ENCODE results near the gene CUL5.

Gene CUL5

GRCh38 chr11:107988397-107989158 lies 20.1 kb upstream of the CUL5 start:
- CTCF ChIA-PET, result no interaction called here
- DNase-seq (ENCODE audit: extremely low spot score), result no peak
- no peak for TF ChIP-seq ZNF384 (IDR thresholded peaks at IDR 0.05)
- no peak for TF ChIP-seq BHLHE40 (IDR thresholded peaks at IDR 0.05; ENCODE audit: borderline replicate concordance)
- TF ChIP-seq SP1 (IDR thresholded peaks at IDR 0.05), result no peak
- TF ChIP-seq ARNT (IDR thresholded peaks at IDR 0.05), result no peak
- TF ChIP-seq LEF1 (IDR thresholded peaks at IDR 0.05; ENCODE audit: borderline replicate concordance), result no peak
- TF ChIP-seq NFRKB (IDR thresholded peaks at IDR 0.05), result no peak
- no peak for TF ChIP-seq FOXM1 (IDR thresholded peaks at IDR 0.05; ENCODE audit: borderline replicate concordance)
- TF ChIP-seq HDGF (IDR thresholded peaks at IDR 0.05; ENCODE audit: borderline replicate concordance), result no peak
- TF ChIP-seq TARDBP (IDR thresholded peaks at IDR 0.05), result no peak
- TF ChIP-seq FOXK2 (IDR thresholded peaks at IDR 0.05), result no peak
- no peak for TF ChIP-seq L3MBTL2 (conservative IDR thresholded peaks at IDR 0.05)
- POLR2A ChIA-PET, result no interaction called here

GRCh38 chr11:107991868-107992414 lies 16.8 kb upstream of the CUL5 start:
- CTCF ChIA-PET, result interaction anchor here (0.8 to 1.1 kb wide), 2 partner anchors 8 to 17 kb away, joined by 3 to 5 read pairs; partner anchors contain the start of gene CUL5
- POLR2A ChIA-PET, result no interaction called here
- TF ChIP-seq FOXA1 (IDR thresholded peaks at IDR 0.05), result no peak
- TF ChIP-seq FOXM1 (IDR thresholded peaks at IDR 0.05; ENCODE audit: borderline replicate concordance), result no peak
- TF ChIP-seq PKNOX1 (IDR thresholded peaks at IDR 0.05), result no peak
- TF ChIP-seq FOXK2 (IDR thresholded peaks at IDR 0.05), result no peak
- TF ChIP-seq SUZ12 (IDR thresholded peaks at IDR 0.05), result no peak
- no peak for TF ChIP-seq LEF1 (IDR thresholded peaks at IDR 0.05; ENCODE audit: borderline replicate concordance)
- TF ChIP-seq BHLHE40 (IDR thresholded peaks at IDR 0.05; ENCODE audit: borderline replicate concordance), result no peak
- TF ChIP-seq ZNF384 (IDR thresholded peaks at IDR 0.05), result no peak
- TF ChIP-seq ARNT (IDR thresholded peaks at IDR 0.05), result no peak
- no peak for TF ChIP-seq ELF4 (IDR thresholded peaks at IDR 0.05)
- DNase-seq (ENCODE audit: extremely low spot score), result no peak

- POLR2A ChIA-PET, result no interaction called here
- CTCF ChIA-PET, result interaction anchor here (1.7 kb wide), 1 partner anchor 12 kb away, joined by 5 read pairs; the partner anchor contains the start of gene CUL5
Measured at GRCh38 chr11:107996006-107996776, 12.5 kb upstream of the CUL5 start.

GRCh38 chr11:107998761-107999160 lies 9.9 kb upstream of the CUL5 start:
- no peak for TF ChIP-seq L3MBTL2 (conservative IDR thresholded peaks at IDR 0.05)
- TF ChIP-seq NFRKB (IDR thresholded peaks at IDR 0.05), result no peak
- TF ChIP-seq SP1 (IDR thresholded peaks at IDR 0.05), result no peak
- DNase-seq (ENCODE audit: extremely low spot score), result no peak
- ChIA-PET POLR2A (interaction anchor here (1.8 kb wide), 1 partner anchor 10 kb away, joined by 5 read pairs; the partner anchor contains the start of gene CUL5), CTCF (interaction anchor here (0.6 kb wide), 2 partner anchors 61 to 85 kb away, joined by 3 read pairs; no protein-coding TSS in a partner anchor)

More at GRCh38 chr11:107996006-107996776, 12.5 kb upstream of the CUL5 start:
- no peak for DNase-seq (ENCODE audit: extremely low spot score)
- TF ChIP-seq SP1 (IDR thresholded peaks at IDR 0.05) (no peak), SUZ12 (IDR thresholded peaks at IDR 0.05) (no peak), CTBP1 (IDR thresholded peaks at IDR 0.05; ENCODE audit: borderline replicate concordance) (no peak), ELF4 (IDR thresholded peaks at IDR 0.05) (no peak), LEF1 (IDR thresholded peaks at IDR 0.05; ENCODE audit: borderline replicate concordance) (no peak), FOXA1 (IDR thresholded peaks at IDR 0.05) (no peak), ZNF384 (IDR thresholded peaks at IDR 0.05) (no peak), FOXK2 (IDR thresholded peaks at IDR 0.05) (no peak), ARNT (IDR thresholded peaks at IDR 0.05) (no peak), HDGF (IDR thresholded peaks at IDR 0.05; ENCODE audit: borderline replicate concordance) (no peak), TARDBP (IDR thresholded peaks at IDR 0.05) (no peak), FOXM1 (IDR thresholded peaks at IDR 0.05; ENCODE audit: borderline replicate concordance) (no peak), NFRKB (IDR thresholded peaks at IDR 0.05) (no peak), PKNOX1 (IDR thresholded peaks at IDR 0.05) (no peak), BHLHE40 (IDR thresholded peaks at IDR 0.05; ENCODE audit: borderline replicate concordance) (no peak), L3MBTL2 (conservative IDR thresholded peaks at IDR 0.05) (no peak)

GRCh38 chr11:107999759-108000455 lies 8.8 kb upstream of the CUL5 start:
- DNase-seq (ENCODE audit: extremely low spot score), result peak; percentile 82
- TF ChIP-seq NFRKB (IDR thresholded peaks at IDR 0.05) (no peak), SP1 (IDR thresholded peaks at IDR 0.05) (no peak), FOXA1 (IDR thresholded peaks at IDR 0.05) (no peak), CTBP1 (IDR thresholded peaks at IDR 0.05; ENCODE audit: borderline replicate concordance) (no peak), TARDBP (IDR thresholded peaks at IDR 0.05) (no peak), PKNOX1 (IDR thresholded peaks at IDR 0.05) (no peak), LEF1 (IDR thresholded peaks at IDR 0.05; ENCODE audit: borderline replicate concordance) (no peak), L3MBTL2 (conservative IDR thresholded peaks at IDR 0.05) (no peak)
- ChIA-PET POLR2A (interaction anchor here (1.8 kb wide), 1 partner anchor 9 kb away, joined by 5 read pairs; the partner anchor contains the start of gene CUL5), CTCF (interaction anchor here (0.7 to 1.4 kb wide), 4 partner anchors 8 to 75 kb away, joined by 3 to 6 read pairs (median 4); partner anchors contain the start of gene CUL5)

Data from HEK293T (cell line).